ENCODE results near the gene TMEM161B.

TMEM161B gene

GRCh38 chr5:88298425-88298824 is 29.8 kb upstream of the TMEM161B start:
- ATAC-seq: no peak
- no peak for TF ChIP-seq ZNF8 (CRISPR knock-in tag; IDR thresholded peaks at IDR 0.05)
- TF ChIP-seq RARB (CRISPR knock-in tag; IDR thresholded peaks at IDR 0.05): no peak
- TF ChIP-seq, protein P1, sequence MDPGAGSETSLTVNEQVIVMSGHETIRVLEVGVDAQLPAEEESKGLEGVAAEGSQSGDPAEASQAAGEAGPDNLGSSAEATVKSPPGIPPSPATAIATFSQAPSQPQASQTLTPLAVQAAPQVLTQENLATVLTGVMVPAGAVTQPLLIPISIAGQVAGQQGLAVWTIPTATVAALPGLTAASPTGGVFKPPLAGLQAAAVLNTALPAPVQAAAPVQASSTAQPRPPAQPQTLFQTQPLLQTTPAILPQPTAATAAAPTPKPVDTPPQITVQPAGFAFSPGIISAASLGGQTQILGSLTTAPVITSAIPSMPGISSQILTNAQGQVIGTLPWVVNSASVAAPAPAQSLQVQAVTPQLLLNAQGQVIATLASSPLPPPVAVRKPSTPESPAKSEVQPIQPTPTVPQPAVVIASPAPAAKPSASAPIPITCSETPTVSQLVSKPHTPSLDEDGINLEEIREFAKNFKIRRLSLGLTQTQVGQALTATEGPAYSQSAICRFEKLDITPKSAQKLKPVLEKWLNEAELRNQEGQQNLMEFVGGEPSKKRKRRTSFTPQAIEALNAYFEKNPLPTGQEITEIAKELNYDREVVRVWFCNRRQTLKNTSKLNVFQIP (CRISPR knock-in tag; IDR thresholded peaks at IDR 0.05; ENCODE audit: borderline replicate concordance, low read depth): no peak
- no peak for TF ChIP-seq ARNTL (CRISPR knock-in tag; IDR thresholded peaks at IDR 0.05; ENCODE audit: borderline replicate concordance, low read depth)
- no peak for TF ChIP-seq ESRRG (CRISPR knock-in tag; IDR thresholded peaks at IDR 0.05)
- TF ChIP-seq TSHZ2 (CRISPR knock-in tag; IDR thresholded peaks at IDR 0.05): no peak
- no peak for TF ChIP-seq PATZ1 (CRISPR knock-in tag; IDR thresholded peaks at IDR 0.05; ENCODE audit: borderline replicate concordance)
- TF ChIP-seq, protein P2, sequence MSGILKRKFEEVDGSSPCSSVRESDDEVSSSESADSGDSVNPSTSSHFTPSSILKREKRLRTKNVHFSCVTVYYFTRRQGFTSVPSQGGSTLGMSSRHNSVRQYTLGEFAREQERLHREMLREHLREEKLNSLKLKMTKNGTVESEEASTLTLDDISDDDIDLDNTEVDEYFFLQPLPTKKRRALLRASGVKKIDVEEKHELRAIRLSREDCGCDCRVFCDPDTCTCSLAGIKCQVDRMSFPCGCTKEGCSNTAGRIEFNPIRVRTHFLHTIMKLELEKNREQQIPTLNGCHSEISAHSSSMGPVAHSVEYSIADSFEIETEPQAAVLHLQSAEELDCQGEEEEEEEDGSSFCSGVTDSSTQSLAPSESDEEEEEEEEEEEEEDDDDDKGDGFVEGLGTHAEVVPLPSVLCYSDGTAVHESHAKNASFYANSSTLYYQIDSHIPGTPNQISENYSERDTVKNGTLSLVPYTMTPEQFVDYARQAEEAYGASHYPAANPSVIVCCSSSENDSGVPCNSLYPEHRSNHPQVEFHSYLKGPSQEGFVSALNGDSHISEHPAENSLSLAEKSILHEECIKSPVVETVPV (CRISPR knock-in tag; IDR thresholded peaks at IDR 0.05): no peak
- no peak for TF ChIP-seq OSR1 (CRISPR knock-in tag; IDR thresholded peaks at IDR 0.05)
- TF ChIP-seq GLIS3 (CRISPR knock-in tag; IDR thresholded peaks at IDR 0.05): no peak
- no peak for TF ChIP-seq PPARA (CRISPR knock-in tag; IDR thresholded peaks at IDR 0.05; ENCODE audit: borderline replicate concordance)
- TF ChIP-seq TOX (CRISPR knock-in tag; IDR thresholded peaks at IDR 0.05; ENCODE audit: borderline replicate concordance): no peak
- TF ChIP-seq ZNF70 (CRISPR knock-in tag; IDR thresholded peaks at IDR 0.05): no peak
- TF ChIP-seq ZFP3 (CRISPR knock-in tag; IDR thresholded peaks at IDR 0.05): no peak
- no peak for TF ChIP-seq ZNF565 (CRISPR knock-in tag; conservative IDR thresholded peaks at IDR 0.05; ENCODE audit: low read depth)

DNA sequence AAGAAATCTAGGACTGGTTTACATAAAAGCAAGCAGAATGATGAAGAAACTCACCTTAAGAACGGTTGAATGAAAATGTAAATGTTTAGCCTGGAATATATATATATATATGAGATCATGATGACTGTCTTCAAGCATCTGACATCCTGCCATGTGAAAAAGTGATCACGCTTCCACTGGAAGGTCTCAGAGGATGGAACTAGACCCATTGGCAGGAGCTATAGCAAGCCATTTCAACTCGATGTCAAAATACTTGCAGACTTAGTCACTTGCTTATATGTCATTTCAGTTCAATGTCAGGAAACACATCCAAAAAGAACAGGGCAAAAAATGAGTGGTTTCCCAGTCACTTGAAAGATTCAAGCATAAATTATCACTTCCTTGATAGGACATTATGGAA is 22.2 kb upstream of the TMEM161B start:
- ATAC-seq: peak; percentile 24; the same call in 2 of the 3 replicates
- TF ChIP-seq TOX (CRISPR knock-in tag; IDR thresholded peaks at IDR 0.05; ENCODE audit: borderline replicate concordance) (no peak), RARB (CRISPR knock-in tag; IDR thresholded peaks at IDR 0.05) (no peak), ZNF8 (CRISPR knock-in tag; IDR thresholded peaks at IDR 0.05) (no peak)

- TF ChIP-seq TOX (CRISPR knock-in tag; IDR thresholded peaks at IDR 0.05; ENCODE audit: borderline replicate concordance) (no peak), ZC3H10 (CRISPR knock-in tag; IDR thresholded peaks at IDR 0.05) (no peak)
- no peak for ATAC-seq
These were observed 20.0 kb upstream of the TMEM161B start for GRCh38 chr5:88288528-88289197.

DNA sequence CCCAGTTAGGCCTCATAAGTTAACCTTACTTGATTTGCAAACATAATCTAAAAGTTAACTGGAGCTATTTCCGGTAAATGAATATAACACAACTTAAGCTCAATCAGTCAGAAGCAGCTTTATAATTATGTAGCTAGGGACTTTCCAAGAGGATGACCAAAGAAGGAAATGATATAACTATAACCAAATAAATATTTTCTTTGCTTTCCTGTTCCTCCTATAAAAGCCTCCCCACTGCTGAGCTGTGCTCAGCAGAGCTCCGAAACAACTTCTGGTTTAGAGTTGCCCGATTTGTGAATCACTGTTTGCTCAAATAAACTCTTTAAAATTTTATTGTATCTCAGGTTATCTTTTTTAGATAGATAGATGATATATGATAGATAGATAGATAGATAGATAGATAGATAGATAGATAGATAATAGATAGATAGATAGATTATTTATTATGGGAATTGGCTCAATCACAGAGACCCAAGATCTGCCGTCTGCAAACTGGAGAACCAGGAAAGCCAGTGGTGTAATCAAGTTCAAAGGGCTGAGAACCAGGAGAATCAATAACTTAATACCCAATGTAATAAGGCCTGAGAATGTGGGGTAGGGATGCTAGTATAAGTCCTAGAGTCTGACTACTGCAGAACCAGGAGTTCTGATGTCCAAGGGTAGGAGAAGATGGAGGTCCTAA is 19.3 kb upstream of the TMEM161B start:
- ATAC-seq: no peak
- TF ChIP-seq CSDC2 (CRISPR knock-in tag; IDR thresholded peaks at IDR 0.05): no peak
- TF ChIP-seq RARB (CRISPR knock-in tag; IDR thresholded peaks at IDR 0.05): no peak
- no peak for TF ChIP-seq PPARA (CRISPR knock-in tag; IDR thresholded peaks at IDR 0.05; ENCODE audit: borderline replicate concordance)
- TF ChIP-seq, protein P1 (CRISPR knock-in tag; IDR thresholded peaks at IDR 0.05; ENCODE audit: borderline replicate concordance, low read depth): no peak
- TF ChIP-seq ZNF8 (CRISPR knock-in tag; IDR thresholded peaks at IDR 0.05): no peak
- no peak for TF ChIP-seq TCF4 (CRISPR knock-in tag; IDR thresholded peaks at IDR 0.05; ENCODE audit: borderline replicate concordance)
- TF ChIP-seq TSHZ2 (CRISPR knock-in tag; IDR thresholded peaks at IDR 0.05): no peak
- no peak for TF ChIP-seq ESRRG (CRISPR knock-in tag; IDR thresholded peaks at IDR 0.05)
- no peak for TF ChIP-seq BACH2 (CRISPR knock-in tag; IDR thresholded peaks at IDR 0.05; ENCODE audit: borderline replicate concordance)
- TF ChIP-seq CREB5 (CRISPR knock-in tag; IDR thresholded peaks at IDR 0.05; ENCODE audit: low read depth): no peak
